NCI-H748 treated with DMSO at 0.1 percent for 48 hours (cell line): ENCODE results near the gene GRSF1.
"Not testable (repeated sequence)": the region's sequence is repeated elsewhere in the genome, so short reads cannot be mapped to it uniquely, and the experiment has no call there.

ENCODE experiments used
- DNase-seq: peaks from one replicate; lab custom pipeline; 2025; lab: John Stamatoyannopoulos, UW

GRSF1 gene

DNA sequence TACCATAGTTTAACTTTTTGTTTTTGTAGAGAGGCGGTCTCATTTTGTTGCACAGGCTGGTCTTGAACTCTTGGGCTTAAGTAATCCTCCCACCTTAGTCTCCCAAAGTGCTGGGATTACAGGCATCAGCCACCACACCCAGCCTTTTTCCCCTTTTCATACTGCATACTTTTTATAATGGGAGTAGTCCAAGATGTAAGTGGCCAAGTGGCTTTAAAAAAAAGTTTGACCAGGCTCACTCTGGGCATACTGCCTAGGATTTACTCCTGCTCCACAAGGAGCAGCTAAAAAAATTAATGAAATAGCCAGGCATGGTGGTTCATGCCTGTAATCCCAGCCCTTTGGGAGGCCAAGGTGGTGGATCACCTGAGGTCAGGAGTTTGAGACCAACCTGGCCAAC lies 6.0 kb downstream of the GRSF1 start:
- DNase-seq: no peak

DNA sequence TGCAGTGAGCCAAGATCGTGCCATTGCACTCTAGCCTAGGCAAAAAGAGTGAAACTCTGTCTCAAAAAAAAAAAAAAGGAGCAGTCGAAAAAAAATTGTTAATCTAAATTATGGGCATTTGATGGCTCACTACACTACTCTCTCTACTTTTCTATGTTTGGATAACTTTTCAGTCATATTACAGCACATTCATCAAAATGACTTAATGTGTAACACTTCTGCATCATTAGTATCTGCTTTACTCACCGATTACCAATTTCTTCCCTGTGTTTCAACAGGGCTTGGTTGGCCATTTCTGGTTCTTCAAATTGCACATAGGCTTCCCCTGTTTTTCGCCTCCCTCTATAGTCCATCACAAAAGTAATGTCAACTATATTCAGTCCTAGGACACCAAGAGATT lies 8.4 kb downstream of the GRSF1 start:
- no peak for DNase-seq

- no peak for DNase-seq
These were observed 9.6 kb downstream of the GRSF1 start for GRCh38 chr4:70830054-70830453.

DNA sequence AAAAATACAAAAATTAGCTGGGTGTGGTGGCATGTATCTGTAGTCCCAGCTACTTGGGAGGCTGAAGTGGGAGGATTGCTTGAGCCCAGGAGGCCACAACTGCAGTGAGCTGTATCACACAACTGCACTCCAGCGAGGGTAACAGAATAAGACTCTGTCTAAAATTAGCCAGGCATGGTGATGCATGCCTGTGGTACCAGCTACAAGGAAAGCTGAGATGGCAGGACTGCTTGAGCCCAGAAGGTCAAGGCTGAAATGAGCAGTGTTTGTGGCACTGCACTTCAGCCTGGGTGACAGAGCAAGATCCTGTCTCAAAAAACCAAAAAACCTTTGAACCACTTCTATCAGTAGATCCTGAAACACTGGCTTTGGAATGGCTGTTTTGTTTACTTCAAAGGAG lies 10.2 kb downstream of the GRSF1 start:
- DNase-seq: no peak

GRCh38 chr4:70829015-70829414 lies 10.7 kb downstream of the GRSF1 start:
- no peak for DNase-seq

DNA sequence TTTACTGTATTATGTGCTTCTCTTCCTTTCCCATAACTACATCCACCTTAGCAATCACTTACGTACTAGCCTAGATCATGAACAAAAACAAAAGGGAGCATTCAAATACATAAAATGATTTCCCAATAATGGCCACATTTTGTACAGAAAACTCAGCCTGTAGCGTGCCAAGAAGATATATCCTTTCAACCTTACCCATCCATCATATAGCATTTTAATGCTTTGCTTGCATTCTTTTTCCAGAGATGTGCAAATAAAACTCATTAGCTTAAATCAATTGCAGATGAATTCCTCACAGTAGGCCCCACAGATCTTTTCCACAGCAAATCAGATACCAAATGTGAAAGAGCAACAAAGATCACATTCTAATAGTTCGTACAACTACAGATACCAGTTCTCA lies 20.8 kb downstream of the GRSF1 start:
- no peak for DNase-seq

DNA sequence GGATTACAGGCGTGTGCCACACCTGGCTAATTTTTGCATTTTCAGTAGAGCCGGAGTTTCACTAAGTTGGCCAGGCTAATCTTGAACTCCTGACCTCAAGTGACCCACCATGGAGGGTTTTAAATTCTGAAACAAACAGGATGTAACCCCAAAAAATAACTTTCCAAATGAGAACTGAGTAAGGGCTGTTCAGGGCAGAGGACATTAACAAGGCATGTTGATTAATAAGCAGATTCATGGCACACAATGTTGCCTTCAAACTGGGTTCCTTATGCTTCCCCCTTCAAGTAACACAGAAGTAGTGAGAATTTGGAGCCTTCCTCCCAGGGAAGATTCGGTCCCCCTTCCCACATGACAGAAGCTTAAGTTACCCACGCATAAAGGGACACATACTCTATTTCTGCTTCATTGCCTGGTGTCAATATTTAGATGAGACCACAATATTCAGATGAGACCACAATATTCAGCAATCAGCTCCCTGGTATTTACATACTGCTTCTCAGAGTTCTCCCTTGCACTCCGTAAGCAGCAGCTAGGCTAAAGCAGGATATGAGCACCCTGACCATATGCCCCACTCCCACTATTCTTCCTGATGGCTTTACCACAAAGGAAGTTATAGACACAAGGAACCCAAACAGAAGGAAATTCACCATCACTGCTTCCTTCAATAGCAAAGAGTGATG lies 21.4 kb downstream of the GRSF1 start:
- DNase-seq: no peak

DNA sequence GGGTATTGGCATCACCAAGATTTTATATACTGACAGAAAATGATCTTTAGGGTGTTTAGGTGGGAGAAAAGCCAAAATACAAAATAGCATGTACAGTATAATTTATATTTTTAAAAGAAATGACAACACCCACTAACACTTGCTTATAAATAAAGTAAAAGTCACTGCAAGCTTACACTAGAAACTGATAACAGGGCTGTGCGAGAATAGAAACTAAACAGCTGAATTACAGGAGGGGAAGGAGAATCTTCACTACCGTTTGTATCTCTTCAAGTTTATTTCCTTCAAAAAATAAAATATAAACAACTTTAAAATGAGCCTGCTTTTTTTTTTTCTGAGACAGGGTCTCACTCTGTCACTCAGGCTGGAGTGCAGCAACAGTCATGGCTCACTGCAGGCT lies 22.8 kb downstream of the GRSF1 start:
- no peak for DNase-seq

DNA sequence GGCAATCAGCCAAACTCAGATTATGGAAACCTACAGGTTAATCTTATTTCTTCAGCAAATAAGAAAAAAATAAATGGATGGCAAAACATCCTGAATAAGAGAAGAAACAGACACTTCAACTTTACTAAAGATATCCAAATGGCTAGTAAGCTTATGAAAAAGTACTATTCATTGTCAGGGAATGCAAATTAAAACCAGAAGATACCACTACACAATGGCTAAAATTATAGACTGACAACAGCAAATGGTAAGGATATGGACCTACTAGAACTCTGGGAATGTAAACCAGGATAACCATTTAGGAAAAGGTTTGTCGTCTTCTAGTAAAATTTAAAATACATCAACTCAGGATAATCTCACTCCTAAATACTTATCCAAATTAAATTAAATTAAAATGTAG lies 24.3 kb downstream of the GRSF1 start:
- no peak for DNase-seq

GRCh38 chr4:70808151-70808550 lies 31.5 kb downstream of the GRSF1 start:
- DNase-seq: no peak

- DNase-seq: peak; percentile 25
These were observed 36.6 kb downstream of the GRSF1 start for GRCh38 chr4:70802928-70803580.

- no peak for DNase-seq
These were observed 38.4 kb downstream of the GRSF1 start for GRCh38 chr4:70801265-70801809.

- DNase-seq: no peak
These were observed 46.1 kb downstream of the GRSF1 start for GRCh38 chr4:70793626-70794025.

- DNase-seq: no peak
These were observed 51.0 kb downstream of the GRSF1 start for GRCh38 chr4:70788733-70789132.

DNA sequence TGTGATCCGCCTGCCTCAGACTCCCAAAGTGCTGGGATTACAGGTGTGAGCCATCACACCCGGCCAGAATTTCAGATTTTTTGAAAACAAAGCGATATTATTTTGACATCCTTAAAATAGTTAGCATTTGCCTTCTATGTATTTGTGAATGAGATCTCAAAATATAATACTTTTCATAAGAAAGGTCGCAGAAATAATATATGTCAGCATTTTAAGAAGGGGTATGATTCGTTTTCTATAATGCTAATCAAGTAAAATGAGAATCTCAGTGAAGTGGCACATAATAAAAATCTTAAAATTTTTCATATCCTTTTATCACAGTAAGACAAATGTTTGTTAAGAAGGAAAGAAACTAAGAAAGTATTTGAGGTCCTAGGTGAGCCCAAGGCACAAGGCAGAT lies 52.2 kb downstream of the GRSF1 start:
- no peak for DNase-seq

- DNase-seq: no peak
These were observed 56.6 kb downstream of the GRSF1 start for GRCh38 chr4:70783096-70783495.

GRCh38 chr4:70778888-70779422 lies 60.7 kb downstream of the GRSF1 start:
- DNase-seq: no peak

DNA sequence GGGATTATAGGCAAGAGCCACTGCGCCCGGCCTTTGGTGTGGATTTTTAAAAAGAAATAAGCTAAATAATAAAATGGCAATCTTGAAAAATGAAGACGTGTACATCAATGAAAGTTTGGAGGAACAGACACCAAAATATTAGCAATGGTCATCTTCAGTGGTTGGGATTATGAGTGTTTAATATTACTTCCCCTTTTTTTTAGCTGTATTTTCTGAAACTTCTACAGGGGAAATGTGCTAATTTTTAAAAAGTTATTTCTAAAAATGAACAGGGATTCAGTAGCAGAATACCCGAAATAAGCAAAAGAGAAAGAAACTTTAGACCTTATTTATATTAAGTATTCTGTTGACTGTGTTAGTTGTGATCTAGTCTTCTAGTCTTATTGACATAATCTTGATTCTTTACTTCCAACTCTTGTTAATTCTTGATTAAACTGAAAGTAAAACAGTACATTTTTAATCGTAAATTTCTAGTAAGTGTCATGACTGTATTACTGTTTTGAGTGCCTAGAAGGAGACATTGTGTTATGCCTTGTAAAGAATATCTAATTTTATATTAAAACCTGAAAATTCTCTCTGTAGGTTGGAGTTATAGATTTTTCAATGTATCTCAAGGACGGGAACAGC lies 66.6 kb downstream of the GRSF1 start:
- DNase-seq: no peak

GRCh38 chr4:70769396-70769795 lies 70.3 kb downstream of the GRSF1 start:
- not testable (repeated sequence) for DNase-seq

DNA sequence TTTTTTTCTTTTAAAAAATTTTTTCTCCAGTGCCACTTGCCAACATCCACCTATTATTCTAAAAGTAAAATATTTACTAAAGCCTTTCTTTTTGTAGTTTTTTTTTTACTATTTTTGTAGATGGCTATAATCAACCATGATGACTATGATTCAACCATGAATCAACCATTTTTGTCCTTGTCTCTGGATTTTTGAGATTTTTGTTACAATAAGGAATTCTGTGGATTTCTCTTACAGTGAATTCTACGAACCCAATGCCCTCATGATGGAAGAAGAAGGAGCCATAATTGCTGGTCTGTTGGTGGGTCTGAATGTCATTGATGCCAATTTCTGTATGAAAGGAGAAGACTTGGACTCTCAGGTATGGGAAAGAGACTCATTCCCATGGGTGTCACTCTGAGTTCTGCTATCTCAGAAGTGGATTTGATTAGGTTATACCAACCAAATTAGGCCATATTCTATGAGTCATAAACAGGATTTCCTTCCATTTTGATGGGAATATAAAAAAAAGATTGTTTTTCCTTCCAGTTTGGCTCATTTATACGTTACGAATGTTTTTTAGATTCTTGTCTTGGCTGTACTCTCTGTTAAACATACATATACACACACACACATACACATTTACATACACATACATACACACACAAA lies 71.3 kb downstream of the GRSF1 start:
- DNase-seq: no peak
